GDM1 (cell line): ENCODE measurements around the gene SSBP3.
"Not testable (repeated sequence)": the region's sequence is repeated elsewhere in the genome, so short reads cannot be mapped to it uniquely, and the experiment has no call there.

ENCODE experiments used
- DNase-seq: peaks from one replicate; lab custom pipeline; 2025; lab: John Stamatoyannopoulos, UW

SSBP3 gene

DNA sequence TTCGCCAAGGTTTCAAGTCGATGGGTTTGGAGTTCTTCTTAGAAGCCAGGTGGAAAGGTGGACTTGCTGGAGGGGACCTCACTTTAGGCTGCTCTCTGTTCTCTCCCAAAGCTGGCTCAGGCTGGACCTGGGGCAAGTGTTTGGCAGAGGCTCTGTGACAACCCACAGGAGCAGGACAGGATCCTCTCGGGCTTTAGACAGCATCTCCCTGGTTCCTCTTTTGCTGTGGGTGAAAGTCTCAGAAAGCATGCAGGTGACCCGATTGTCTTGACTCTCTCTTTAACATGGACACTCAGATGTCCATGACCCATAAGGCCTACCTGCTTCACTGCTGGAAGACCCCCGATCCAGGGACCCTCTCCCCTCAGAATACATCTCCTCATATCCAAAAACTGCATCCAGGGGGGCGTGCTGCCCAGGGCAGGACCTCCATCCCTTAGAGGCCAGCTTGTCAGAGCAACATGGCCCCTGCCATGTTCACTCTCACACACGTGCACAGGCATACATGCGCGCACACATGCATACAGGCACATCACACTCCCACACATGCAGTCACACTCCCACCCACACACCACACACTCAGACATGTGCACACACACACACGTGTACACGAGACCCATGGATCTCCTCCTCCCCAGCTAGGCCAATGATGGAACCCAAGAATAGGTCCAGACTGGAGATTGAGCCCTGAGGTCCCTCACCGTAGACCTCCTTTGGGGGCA lies 184.9 kb downstream of the SSBP3 start:
- no peak for DNase-seq

DNA sequence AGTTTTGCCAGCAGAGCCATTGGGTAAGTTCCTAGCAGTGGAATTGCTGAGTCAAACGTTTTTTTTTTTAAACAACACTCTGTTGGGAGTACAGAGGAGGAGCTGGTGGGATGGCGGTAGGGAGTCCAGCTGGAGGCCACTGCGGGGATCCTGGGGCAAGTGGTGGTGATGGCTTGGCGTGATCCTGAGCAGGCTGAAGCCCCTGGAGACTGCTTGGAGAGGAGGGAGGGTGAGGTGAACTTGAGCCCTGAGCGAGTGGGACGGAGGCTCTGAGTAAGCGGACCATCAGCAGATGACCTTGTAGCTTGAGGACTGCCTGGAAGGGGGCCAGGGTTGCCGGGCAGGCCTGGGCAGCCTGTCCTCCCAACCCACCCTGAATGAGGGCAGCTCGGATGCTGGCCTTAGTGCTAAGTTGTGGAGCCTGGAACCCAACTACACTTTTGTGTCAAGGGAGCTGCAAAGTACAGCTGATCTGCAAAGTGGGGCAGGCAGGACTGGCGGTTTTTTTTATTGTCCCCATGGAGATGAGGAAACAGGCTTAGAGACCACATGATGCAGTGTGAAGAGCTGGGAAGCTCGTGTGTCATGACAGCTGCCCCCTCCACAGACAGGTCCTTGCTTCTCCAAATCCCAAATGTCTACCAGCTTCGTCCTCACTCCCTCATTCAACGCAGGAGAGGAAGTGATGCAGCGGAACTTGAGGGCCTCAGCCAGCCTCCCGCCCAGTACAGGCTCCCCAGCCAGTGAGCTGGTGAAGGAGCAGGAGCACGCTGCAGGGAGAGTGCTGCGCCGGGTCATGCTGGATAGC lies 186.0 kb downstream of the SSBP3 start:
- DNase-seq, result no peak

GRCh38 chr1:54219688-54220003 lies 186.5 kb downstream of the SSBP3 start:
- no peak for DNase-seq

DNA sequence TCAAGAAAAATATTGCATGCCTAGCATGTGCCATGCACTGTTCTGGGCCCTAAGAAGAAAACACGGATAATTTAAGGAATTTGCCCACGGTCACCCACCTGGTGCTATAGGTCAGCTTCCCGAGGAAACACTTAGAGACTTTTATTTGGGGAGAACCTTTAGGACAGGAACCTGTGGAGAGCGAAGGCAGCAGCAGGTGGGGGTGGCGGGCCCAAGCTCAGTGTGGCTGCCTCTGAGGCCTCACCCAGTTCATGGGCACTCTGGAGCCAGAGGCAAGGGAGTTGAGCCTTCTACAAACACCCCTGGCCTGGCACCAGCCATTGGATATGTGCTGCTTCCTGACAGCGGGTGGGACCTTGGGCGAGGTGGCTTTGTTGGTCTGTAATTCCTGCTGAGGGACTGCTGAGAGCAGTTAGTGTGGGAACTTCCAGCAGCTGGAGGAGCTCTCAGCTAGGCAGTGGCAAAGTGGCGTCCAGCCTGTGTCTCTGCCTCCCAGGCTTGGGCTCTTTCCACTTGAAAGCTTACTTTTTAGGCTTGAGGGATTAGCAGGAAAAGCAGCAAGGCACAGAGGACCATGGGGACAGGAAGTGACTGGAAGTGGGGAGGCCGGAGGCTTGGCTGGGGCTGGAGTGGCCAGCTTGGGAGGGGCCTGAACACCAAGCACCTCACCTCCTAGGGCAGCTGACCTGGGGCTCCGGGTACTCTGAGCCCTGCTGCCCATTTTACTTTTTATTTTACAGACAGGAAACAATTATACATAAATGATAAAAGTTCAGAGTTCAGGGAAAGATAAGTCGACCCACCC lies 187.1 kb downstream of the SSBP3 start:
- DNase-seq, result no peak

DNA sequence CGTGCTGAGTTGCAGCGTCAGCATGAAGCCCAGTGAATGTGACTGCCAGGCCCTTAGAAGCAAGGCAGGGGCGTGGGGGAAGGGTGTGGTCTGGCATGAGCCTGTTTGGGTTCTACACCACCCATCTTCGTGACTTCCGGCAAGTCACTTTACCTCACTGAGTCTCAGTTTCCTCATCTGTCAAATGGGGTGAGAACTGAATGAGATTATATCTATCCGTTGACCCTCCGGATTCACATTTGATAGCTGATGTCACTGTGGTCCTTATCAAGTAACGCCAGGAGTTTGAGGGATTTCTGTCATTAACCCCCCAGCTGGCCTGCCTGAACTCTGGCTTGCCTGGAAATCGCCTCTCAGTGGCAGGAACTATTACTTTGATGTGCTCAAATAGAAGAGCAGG lies 190.7 kb downstream of the SSBP3 start:
- no peak for DNase-seq

DNA sequence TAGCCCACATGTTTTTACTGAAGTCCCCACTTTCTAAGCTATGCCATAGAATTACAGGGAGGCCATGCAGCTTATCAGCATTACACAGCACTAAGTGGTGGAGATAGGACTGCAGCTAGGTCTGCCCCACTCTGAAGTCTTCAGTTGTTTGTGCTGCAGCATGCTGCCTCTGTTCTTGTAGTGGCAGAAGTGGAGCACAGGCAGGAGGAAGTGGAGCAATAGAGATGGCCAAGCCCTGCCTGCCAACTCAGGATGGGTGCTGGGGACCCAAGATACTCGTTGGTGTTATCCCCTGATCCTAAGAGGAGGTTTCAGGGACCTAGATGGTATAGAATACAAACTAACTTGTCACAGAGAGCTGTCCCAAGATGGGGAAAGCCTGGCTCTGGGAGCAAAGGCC lies 193.3 kb downstream of the SSBP3 start:
- DNase-seq, result no peak

- DNase-seq, result not testable (repeated sequence)
Measured at GRCh38 chr1:54207896-54208295, 198.3 kb downstream of the SSBP3 start.

DNA sequence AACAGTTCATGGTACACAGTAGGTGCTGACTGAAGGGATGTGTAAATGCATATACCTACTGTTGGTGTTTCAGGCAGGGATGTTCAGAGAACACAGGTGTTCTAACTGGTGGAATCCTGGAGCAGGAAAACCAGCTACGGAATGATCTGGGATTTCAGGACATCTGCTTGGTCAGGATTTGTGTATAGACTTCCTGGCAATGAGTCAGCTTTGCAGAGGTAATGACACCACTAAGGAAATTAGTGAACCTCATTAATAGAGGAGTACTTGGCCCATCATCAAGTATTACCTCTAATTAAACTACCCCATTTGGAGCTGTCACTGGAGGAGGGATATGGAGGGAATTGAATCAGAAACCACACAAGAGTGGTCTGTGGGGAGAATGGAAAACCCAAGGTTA lies 198.9 kb downstream of the SSBP3 start:
- no peak for DNase-seq

DNA sequence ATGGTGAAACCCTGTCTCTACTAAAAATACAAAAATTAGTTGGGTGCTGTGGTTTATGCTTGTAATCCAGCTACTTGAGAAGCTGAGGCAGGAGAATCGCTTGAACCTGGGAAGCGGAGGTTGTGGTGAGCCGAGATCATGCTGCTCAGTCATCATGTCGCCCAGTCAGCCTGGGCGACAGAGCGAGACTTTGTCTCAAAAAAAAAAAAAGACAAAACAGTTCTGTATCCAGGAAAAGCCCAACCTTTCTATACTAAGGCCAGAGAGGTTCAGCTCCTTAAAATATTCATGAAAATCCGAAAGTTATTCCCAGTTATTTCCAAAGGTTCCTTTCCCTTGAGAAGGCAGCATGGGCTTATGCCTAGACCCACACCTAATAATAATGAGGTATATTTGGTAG lies 202.0 kb downstream of the SSBP3 start:
- DNase-seq, result no peak

GRCh38 chr1:54200519-54200997 lies 205.6 kb downstream of the SSBP3 start:
- DNase-seq, result no peak

DNA sequence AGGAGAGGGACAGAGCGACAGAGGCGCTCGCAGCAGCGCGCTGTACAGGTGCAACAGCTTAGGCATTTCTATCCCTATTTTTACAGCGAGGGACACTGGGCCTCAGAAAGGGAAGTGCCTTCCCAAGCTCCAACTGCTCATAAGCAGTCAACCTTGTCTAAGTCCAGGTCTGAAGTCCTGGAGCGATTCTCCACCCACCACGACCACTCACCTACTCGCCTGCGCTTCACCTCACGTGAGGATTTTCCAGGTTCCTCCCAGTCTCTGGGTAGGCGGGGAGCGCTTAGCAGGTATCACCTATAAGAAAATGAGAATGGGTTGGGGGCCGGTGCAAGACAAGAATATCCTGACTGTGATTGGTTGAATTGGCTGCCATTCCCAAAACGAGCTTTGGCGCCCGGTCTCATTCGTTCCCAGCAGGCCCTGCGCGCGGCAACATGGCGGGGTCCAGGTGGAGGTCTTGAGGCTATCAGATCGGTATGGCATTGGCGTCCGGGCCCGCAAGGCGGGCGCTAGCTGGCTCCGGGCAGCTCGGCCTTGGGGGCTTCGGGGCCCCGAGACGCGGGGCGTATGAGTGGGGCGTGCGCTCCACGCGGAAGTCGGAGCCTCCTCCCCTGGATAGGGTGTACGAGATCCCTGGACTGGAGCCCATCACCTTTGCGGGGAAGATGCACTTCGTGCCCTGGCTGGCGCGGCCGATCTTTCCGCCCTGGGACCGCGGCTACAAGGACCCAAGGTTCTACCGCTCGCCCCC lies 206.3 kb downstream of the SSBP3 start, which contains the start of the genes CYB5RL and MRPL37:
Gene CYB5RL, minus strand, starts transcription at position 266 of the 754 bp plus-strand sequence. CDS start 4,414 bp downstream, outside the sequence.
Gene MRPL37, plus strand, starts transcription at position 403 of the 754 bp plus-strand sequence. Its CDS starts 77 bp downstream, at position 480.
- DNase-seq, result peak; percentile 85

GRCh38 chr1:54199151-54199764 lies 206.9 kb downstream of the SSBP3 start:
- DNase-seq, result no peak

- DNase-seq, result no peak
Measured at GRCh38 chr1:54193453-54193852, 212.7 kb downstream of the SSBP3 start.

DNA sequence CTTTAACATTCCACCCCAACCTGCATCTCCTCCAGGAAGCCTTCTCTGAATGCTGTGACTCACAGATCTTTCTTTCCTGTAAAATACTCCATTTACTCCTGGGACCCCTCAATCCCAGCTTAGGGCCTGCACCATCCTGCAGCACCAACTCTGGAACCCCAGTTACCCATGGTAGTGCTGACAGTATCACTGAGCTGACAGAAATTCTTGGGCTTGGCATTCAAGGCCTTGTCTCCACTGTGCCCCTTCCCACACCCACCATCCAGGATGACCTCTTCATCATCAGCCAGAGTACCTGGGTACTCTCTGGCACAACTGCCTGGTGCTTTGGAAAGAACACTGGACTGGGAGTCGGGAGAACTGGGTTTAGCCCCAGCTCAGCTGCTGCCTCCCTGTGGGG lies 214.7 kb downstream of the SSBP3 start:
- no peak for DNase-seq

DNA sequence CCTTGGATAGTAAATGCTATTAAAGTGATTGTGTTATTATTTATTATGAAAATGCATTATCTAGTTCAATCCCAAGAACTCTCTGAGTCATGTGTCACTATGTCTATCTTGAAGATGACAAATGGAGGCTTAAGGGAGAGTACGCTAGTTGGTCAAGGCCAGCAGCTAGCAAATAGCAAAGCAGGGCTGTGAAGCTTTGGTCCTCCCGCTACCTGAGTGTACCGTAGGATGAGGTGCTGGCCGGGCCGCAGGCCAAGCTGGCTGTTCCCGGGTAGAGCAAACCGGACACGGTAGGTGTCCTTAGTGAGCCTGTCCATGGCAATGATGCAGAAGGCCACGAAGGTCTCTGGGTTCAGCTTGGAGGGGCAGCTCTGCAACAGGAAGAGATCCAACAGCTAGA lies 215.7 kb downstream of the SSBP3 start:
- no peak for DNase-seq

DNA sequence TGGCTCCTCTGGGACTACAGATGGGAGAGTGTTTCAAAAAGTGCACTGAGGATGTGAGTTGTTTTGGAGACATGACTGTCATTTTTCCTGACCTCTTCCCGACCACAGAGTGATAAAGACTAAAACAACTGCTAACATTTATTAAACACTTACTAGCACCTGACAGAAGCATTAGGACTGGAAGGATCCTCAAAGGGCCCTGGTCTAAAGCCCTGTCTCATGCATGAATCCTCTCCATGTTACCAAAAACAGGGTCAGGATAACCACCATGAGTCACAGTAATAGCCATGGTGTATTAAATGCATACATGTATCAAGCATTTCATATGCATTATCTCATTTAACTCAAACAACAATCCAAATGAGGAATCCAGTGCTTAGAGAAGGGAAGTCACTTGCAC lies 217.9 kb downstream of the SSBP3 start:
- no peak for DNase-seq

- DNase-seq, result no peak
Measured at GRCh38 chr1:54186056-54186455, 220.1 kb downstream of the SSBP3 start.

- no peak for DNase-seq
Measured at GRCh38 chr1:54180701-54181360, 225.4 kb downstream of the SSBP3 start.

DNA sequence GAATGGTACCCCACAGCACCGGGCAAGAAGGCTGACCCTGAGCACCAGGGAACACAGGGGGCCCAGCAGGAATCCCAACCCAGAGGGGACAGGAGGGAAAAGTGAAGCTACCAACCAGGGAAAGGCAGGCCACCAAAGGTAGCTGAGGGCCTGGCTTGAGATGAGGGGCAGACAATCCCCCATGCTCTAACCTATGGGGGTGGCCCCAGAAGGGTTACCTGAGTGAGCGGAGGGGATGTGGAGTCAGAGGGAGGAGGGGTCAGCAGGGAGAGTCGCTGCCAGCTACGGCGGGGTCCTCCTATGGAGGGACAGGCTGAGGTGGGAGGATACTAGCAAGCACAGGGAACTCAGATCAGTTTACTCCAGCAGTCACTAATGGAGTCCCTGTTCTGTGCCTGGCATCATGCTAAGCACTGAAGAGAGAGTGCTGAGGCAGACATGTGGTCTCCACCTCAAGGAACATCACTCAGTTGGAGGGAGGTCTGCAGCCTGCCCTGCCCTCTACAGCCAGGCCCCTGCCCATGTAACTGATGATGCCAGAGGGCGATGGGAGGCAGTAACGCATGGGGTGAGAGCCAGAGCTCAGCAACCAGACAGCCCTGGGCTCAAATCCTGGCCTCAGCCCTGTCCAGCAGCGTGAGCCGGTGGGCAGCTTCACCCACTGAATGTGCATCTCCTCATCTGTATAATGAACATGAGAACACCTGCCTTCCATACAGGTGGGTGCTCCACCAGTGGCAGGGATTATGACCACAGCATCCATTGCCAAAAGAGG lies 227.7 kb downstream of the SSBP3 start:
- DNase-seq, result no peak

DNA sequence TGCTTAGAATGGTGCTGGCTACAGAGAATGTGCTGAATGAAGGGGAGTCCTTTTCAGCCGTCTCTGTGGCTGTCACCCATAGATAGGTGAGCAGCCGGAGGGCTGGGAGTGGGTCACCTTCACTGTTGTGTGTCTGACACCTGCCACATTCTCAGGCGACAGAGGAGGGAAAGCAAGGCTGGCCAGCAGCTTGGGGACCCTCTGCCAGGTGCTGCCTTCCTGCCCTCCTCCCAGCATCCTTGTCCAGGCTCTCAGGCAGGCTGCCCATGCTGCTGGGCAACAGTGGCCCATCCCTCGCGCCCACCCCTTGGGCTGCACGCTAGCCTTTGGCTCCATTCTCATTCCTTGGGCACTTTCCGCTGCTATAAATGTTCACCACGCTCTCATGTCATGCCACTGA lies 228.5 kb downstream of the SSBP3 start:
- no peak for DNase-seq
